HepG2 (cell line): ENCODE results near the gene IVD. TPM values are rescaled to one million over a fixed set of nuclear protein-coding genes. Genes with fewer than 3 reads are reported as not detected.

Experiments
- ASH2L ChIP-seq: fragments of 300-600, 200-600 bp; sonication (generic); IDR thresholded peaks from 2 replicates; pipeline ENCODE4 v1.7.0; 2017; ENCODE audit warnings: low read depth, mild to moderate bottlenecking, moderate library complexity, mixed read lengths, low read length; ENCODE audit not compliant: insufficient read length
- HNF4A ChIP-seq: sonication (generic); formaldehyde crosslinking; IDR thresholded peaks from 2 replicates; pipeline ENCODE4 v1.4.0; 2020; ENCODE audit warnings: missing genetic modification reagents
- KMT2B ChIP-seq: IDR thresholded peaks from 2 replicates; pipeline ENCODE4 v1.6.1; 2016; ENCODE audit warnings: missing genetic modification reagents, missing compliant biosample characterization
- NRL ChIP-seq: sonication (generic); formaldehyde crosslinking; IDR thresholded peaks from 2 replicates; pipeline ENCODE4 v1.5.0; 2020; ENCODE audit warnings: missing genetic modification reagents, mild to moderate bottlenecking, moderate library complexity, borderline replicate concordance
- SAP130 ChIP-seq: IDR thresholded peaks from 2 replicates; pipeline ENCODE4 v1.6.1; 2016; ENCODE audit warnings: low read depth
- SMAD3 ChIP-seq: sonication (generic); formaldehyde crosslinking; IDR thresholded peaks from 2 replicates; pipeline ENCODE4 v1.4.0; 2020; ENCODE audit warnings: missing genetic modification reagents
- SOX5 ChIP-seq: IDR thresholded peaks from 2 replicates; pipeline ENCODE4 v1.6.1; 2016; ENCODE audit warnings: borderline replicate concordance
- STAG1 ChIP-seq: sonication (generic); formaldehyde crosslinking; IDR thresholded peaks from 2 replicates; pipeline ENCODE4 v1.4.0; 2020; ENCODE audit warnings: missing genetic modification reagents
- ZNF333 ChIP-seq: sonication (generic); formaldehyde crosslinking; IDR thresholded peaks from 2 replicates; pipeline ENCODE4 v1.4.0; 2020; ENCODE audit warnings: mild to moderate bottlenecking, missing genetic modification reagents, borderline replicate concordance
- ZNF414 ChIP-seq: sonication (generic); formaldehyde crosslinking; IDR thresholded peaks from 2 replicates; pipeline ENCODE4 v1.5.0; 2020; ENCODE audit warnings: missing genetic modification reagents
- ZNF574 ChIP-seq: sonication (generic); formaldehyde crosslinking; IDR thresholded peaks from 2 replicates; pipeline ENCODE4 v1.4.0; 2020; ENCODE audit warnings: missing genetic modification reagents
- ZNF609 ChIP-seq: sonication (generic); formaldehyde crosslinking; IDR thresholded peaks from 2 replicates; pipeline ENCODE4 v1.4.0; 2020; ENCODE audit warnings: mild to moderate bottlenecking, missing genetic modification reagents, borderline replicate concordance
- ZNF687 ChIP-seq: sonication (generic); formaldehyde crosslinking; IDR thresholded peaks from 2 replicates; pipeline ENCODE4 v1.5.1; 2020; ENCODE audit warnings: mild to moderate bottlenecking, missing genetic modification reagents, moderate library complexity
- polyA plus RNA-seq, 8 experiments: library from polyadenylated mRNA; depleted of rRNA in 3 of 8; stranded (reverse) in 7 of 8; unstranded in 1 of 8; fragments of >200 nt; fragmentation: Illumina TruSeq in 4 of 8; extraction: Trizol in 4 of 8; gene quantifications; 2 replicates each; pipeline versions ENCODE4 v1.2.1 to v1.2.3, GENCODE V29; 2011 to 2016; ENCODE audit warnings: low read depth in 4 of 8, missing spikeins in 1 of 8, mixed read lengths in 1 of 8; ENCODE audit not compliant: insufficient read depth in 1 of 8
- total RNA-seq, 5 experiments: library from RNA; depleted of rRNA; stranded (reverse); fragments of >200 nt; fragmentation: Illumina TruSeq; extraction: Trizol; gene quantifications; 2 replicates each; pipeline ENCODE4 v1.2.3, GENCODE V29; 2016; ENCODE audit warnings: low read depth in 1 of 5

Gene IVD
- total and polyA plus RNA-seq, 2 of the 13 experiments (the other 11 are each of a cell fraction or from before 2014, with no cell fraction given) = 48.0 to 53.9 TPM

- TF ChIP-seq NRL (no peak), ASH2L (peak; percentile 55), HNF4A (CRISPR knock-in tag) (0 out of 2 replicates have a peak, but pooled peaks have one; percentile 10), ZNF414 (CRISPR knock-in tag) (no peak), SAP130 (CRISPR knock-in tag) (peak; percentile 77), STAG1 (CRISPR knock-in tag) (peak; percentile 32), ZNF609 (no peak), ZNF333 (no peak), KMT2B (CRISPR knock-in tag) (no peak), SMAD3 (CRISPR knock-in tag) (no peak), ZNF574 (CRISPR knock-in tag) (peak; percentile 95), SOX5 (no peak), ZNF687 (CRISPR knock-in tag) (peak; percentile 77)
Measured at GRCh38 chr15:40441565-40442531, 36.3 kb downstream of the IVD start (continued).
